MM.1S (cell line): ENCODE measurements around the gene ACTL7B.

Experiments
- DNase-seq: peaks from one replicate; pipeline ENCODE4 v3.0.0-alpha.2; 2015
- H2AFZ ChIP-seq: fragments of 300-600 bp; sonication (generic); 2 replicates; pipeline ENCODE4 v1.6.0; 2016; ENCODE audit warnings: antibody characterized with exemption, low read length
- H3F3A ChIP-seq: fragments of 300-600 bp; sonication (generic); 2 replicates; pipeline ENCODE4 v1.6.1; 2016; ENCODE audit warnings: mild to moderate bottlenecking, antibody characterized with exemption, low read length, moderate library complexity, mixed read lengths; ENCODE audit not compliant: insufficient read depth
- H3K27ac ChIP-seq: fragments of 300-600 bp; sonication (generic); 2 replicates; pipeline ENCODE4 v1.5.1; 2016; ENCODE audit warnings: mild to moderate bottlenecking, low read length
- H3K27me3 ChIP-seq: fragments of 300-600 bp; sonication (generic); replicated peaks from 2 replicates; pipeline ENCODE4 v1.6.0; 2016; ENCODE audit warnings: low read length; ENCODE audit not compliant: insufficient read depth
- H3K36me3 ChIP-seq: fragments of 300-600 bp; sonication (generic); replicated peaks from 2 replicates; pipeline ENCODE4 v1.6.1; 2016; ENCODE audit warnings: mild to moderate bottlenecking, low read length, mixed read lengths; ENCODE audit not compliant: insufficient read depth
- H3K4me1 ChIP-seq: fragments of 300-600 bp; sonication (generic); 2 replicates; pipeline ENCODE4 v1.6.1; 2016; ENCODE audit warnings: low read length, mixed read lengths
- H3K4me2 ChIP-seq: fragments of 300-600 bp; sonication (generic); 2 replicates; pipeline ENCODE4 v1.6.0; 2016; ENCODE audit warnings: low read depth, low read length
- H3K4me3 ChIP-seq: fragments of 300-600 bp; sonication (generic); 2 replicates; pipeline ENCODE4 v1.5.1; 2016; ENCODE audit warnings: low read length, mixed read lengths
- H3K79me2 ChIP-seq: fragments of 300-600 bp; sonication (generic); 2 replicates; pipeline ENCODE4 v1.6.1; 2016; ENCODE audit warnings: mixed run types, low read length, mixed read lengths
- H3K9ac ChIP-seq: fragments of 300-600 bp; sonication (generic); 2 replicates; pipeline ENCODE4 v1.6.1; 2016; ENCODE audit warnings: low read length, mixed read lengths
- H3K9me2 ChIP-seq: fragments of 300-600 bp; sonication (generic); replicated peaks from 2 replicates; pipeline ENCODE4 v1.6.1; 2016; ENCODE audit warnings: mild to moderate bottlenecking, low read length, mixed read lengths; ENCODE audit not compliant: insufficient read depth
- H3K9me3 ChIP-seq: fragments of 300-600 bp; sonication (generic); replicated peaks from 2 replicates; pipeline ENCODE4 v1.6.1; 2016; ENCODE audit warnings: mild to moderate bottlenecking, low read length, mixed read lengths; ENCODE audit not compliant: insufficient read depth
- H4K20me1 ChIP-seq: fragments of 300-600 bp; sonication (generic); 2 replicates; pipeline ENCODE4 v1.6.1; 2016; ENCODE audit warnings: mild to moderate bottlenecking, low read length, moderate library complexity, mixed read lengths; ENCODE audit not compliant: insufficient read depth
- EZH2 ChIP-seq: fragments of 300-600 bp; sonication (generic); optimal IDR thresholded peaks from 2 replicates; pipeline ENCODE3; 2017; ENCODE audit warnings: low read depth, mild to moderate bottlenecking, antibody characterized with exemption, low read length, mixed read lengths
- EZH2phosphoT487 ChIP-seq: fragments of 300-600 bp; sonication (generic); IDR thresholded peaks from 2 replicates; pipeline ENCODE4 v1.6.1; 2018; ENCODE audit warnings: antibody characterized with exemption, low read length
- TF ChIP-seq, protein P1 (sequence below): fragments of 300-600 bp; sonication (generic); IDR thresholded peaks from 2 replicates; pipeline ENCODE4 v1.5.1; 2016; ENCODE audit warnings: antibody characterized with exemption, low read length, mixed read lengths

Gene ACTL7B

DNA sequence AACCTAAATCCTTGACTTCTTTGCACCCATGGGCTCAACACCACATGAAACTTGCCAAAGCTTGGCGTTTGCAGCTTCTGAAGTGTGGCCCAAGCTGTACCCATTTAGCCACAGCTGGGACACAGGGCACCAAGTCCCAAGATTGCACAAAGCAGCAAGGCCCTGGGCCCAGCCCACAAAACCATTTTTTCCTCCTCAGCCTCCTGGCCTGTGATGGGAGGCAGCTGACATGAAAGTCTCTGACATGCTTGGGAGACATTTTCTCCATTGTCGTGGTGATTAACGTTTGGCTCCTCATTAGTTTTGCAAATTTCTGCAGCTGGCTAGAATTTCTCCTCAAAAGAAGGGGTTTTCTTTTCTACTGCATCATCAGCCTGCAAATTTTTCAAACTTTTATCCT is 32.0 kb downstream of the ACTL7B start:
- no peak for TF ChIP-seq EZH2
- TF ChIP-seq EZH2phosphoT487, result no peak
- TF ChIP-seq, protein P1, sequence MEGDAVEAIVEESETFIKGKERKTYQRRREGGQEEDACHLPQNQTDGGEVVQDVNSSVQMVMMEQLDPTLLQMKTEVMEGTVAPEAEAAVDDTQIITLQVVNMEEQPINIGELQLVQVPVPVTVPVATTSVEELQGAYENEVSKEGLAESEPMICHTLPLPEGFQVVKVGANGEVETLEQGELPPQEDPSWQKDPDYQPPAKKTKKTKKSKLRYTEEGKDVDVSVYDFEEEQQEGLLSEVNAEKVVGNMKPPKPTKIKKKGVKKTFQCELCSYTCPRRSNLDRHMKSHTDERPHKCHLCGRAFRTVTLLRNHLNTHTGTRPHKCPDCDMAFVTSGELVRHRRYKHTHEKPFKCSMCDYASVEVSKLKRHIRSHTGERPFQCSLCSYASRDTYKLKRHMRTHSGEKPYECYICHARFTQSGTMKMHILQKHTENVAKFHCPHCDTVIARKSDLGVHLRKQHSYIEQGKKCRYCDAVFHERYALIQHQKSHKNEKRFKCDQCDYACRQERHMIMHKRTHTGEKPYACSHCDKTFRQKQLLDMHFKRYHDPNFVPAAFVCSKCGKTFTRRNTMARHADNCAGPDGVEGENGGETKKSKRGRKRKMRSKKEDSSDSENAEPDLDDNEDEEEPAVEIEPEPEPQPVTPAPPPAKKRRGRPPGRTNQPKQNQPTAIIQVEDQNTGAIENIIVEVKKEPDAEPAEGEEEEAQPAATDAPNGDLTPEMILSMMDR, result no peak
- Histone ChIP-seq H3K4me1 (no peaks in the 10 kb centered on the region), H2AFZ (no peak overlapping the region), H3K4me2 (no peak overlapping the region), H3K36me3 (no peaks in the 10 kb centered on the region), H3F3A (no peaks in the 10 kb centered on the region), H3K9me2 (no peaks in the 10 kb centered on the region), H4K20me1 (no peaks in the 10 kb centered on the region), H3K9me3 (no peaks in the 10 kb centered on the region), H3K27me3 (no peaks in the 10 kb centered on the region), H3K9ac (no peak overlapping the region), H3K4me3 (no peak overlapping the region), H3K27ac (no peak overlapping the region), H3K79me2 (no peaks in the 10 kb centered on the region)
- DNase-seq, result no peak

DNA sequence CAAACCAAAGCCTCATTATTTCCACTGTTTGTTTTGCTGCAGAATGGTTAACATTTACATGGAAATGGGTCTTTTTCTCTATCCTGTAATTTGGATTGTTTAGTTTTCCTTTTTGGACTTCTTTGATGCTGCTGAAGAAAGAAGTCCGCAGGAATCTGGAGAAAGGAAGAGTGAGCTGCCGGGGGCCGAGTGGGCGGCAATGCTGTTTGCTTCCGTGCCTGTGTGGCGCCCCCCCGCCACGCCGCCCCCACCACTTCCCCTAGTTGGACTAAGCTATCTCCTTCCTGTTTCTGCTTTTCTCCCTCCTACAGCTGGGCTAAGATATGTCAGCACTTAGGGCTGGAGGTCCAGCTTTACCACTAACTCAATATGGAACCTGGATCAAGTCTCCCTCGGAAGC is 39.7 kb downstream of the ACTL7B start:
- Histone ChIP-seq H3K4me1 (no peaks in the 10 kb centered on the region), H3K27ac (no peak overlapping the region), H3K9me2 (no peaks in the 10 kb centered on the region), H3K9ac (no peak overlapping the region), H3K4me2 (no peak overlapping the region), H3K9me3 (no peaks in the 10 kb centered on the region), H3F3A (no peaks in the 10 kb centered on the region), H2AFZ (no peak overlapping the region), H4K20me1 (no peaks in the 10 kb centered on the region), H3K79me2 (no peaks in the 10 kb centered on the region), H3K4me3 (no peak overlapping the region), H3K27me3 (no peaks in the 10 kb centered on the region), H3K36me3 (no peaks in the 10 kb centered on the region)
- TF ChIP-seq EZH2 (no peak), EZH2phosphoT487 (no peak)
- TF ChIP-seq, protein P1, result no peak
- DNase-seq, result no peak

DNA sequence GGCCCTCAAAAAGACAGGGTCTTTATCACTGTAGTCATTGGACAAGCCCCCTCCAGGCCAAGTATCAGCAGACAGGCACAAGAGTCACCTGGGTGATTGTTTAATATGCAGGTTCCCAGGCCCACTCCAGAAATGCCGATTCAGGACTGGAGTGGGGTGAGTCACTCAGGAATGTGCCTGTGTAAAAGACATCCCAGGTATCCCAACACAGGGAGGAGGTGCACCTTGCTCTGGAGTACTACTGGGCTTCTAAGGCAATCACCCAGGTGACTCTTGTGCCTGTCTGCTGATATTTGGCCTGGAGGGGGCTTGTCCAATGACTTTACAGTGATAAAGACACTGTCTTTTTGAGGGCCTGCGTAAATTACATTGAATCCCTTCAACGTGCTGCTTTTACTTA is 40.6 kb downstream of the ACTL7B start:
- no peaks in the 10 kb centered on the region for H3K9me3 ChIP-seq
- H3K4me1 ChIP-seq, result no peaks in the 10 kb centered on the region
- no peak overlapping the region for H3K27ac ChIP-seq
- H2AFZ ChIP-seq, result no peak overlapping the region
- H3K9ac ChIP-seq, result no peak overlapping the region
- H3K4me3 ChIP-seq, result no peak overlapping the region
- no peaks in the 10 kb centered on the region for H3K79me2 ChIP-seq
- no peaks in the 10 kb centered on the region for H4K20me1 ChIP-seq
- no peaks in the 10 kb centered on the region for H3F3A ChIP-seq
- no peaks in the 10 kb centered on the region for H3K27me3 ChIP-seq
- H3K9me2 ChIP-seq, result no peaks in the 10 kb centered on the region
- DNase-seq, result no peak
- TF ChIP-seq, protein P1, result no peak
- no peak for TF ChIP-seq EZH2phosphoT487
- no peak for TF ChIP-seq EZH2
- no peak overlapping the region for H3K4me2 ChIP-seq
- H3K36me3 ChIP-seq, result no peaks in the 10 kb centered on the region
